ES-I3 (cell line): ENCODE data around the gene TRAM2.

Source experiments
- H3K36me3 ChIP-seq: 2 replicates; pipeline ENCODE4 v1.6.1; 2013; ENCODE audit warnings: mild to moderate bottlenecking, low read length, control low read depth, moderate library complexity; ENCODE audit not compliant: insufficient read depth
- H3K4me1 ChIP-seq: 2 replicates; pipeline ENCODE4 v1.6.1; 2013; ENCODE audit warnings: mild to moderate bottlenecking, control low read depth, low read length; ENCODE audit not compliant: insufficient read depth
- H3K9ac ChIP-seq: 2 replicates; pipeline ENCODE4 v1.6.1; 2013; ENCODE audit warnings: low read depth, mild to moderate bottlenecking, low read length, moderate library complexity
- H3K9me3 ChIP-seq: 2 replicates; pipeline ENCODE4 v1.6.1; 2013; ENCODE audit warnings: mild to moderate bottlenecking, low read length, moderate library complexity; ENCODE audit not compliant: control insufficient read depth, insufficient read depth

TRAM2 gene

GRCh38 chr6:52566201-52566600 is 10.7 kb downstream of the TRAM2 start:
- peaks cover 34% of the 10 kb centered on the region for H3K4me1 ChIP-seq
- no peak overlapping the region for H3K9ac ChIP-seq
- H3K36me3 ChIP-seq = no peaks in the 10 kb centered on the region
- no peaks in the 10 kb centered on the region for H3K9me3 ChIP-seq

- H3K36me3 ChIP-seq = no peaks in the 10 kb centered on the region
Measured at GRCh38 chr6:52564856-52565255, 12.0 kb downstream of the TRAM2 start.

GRCh38 chr6:52562911-52563310 is 13.9 kb downstream of the TRAM2 start:
- Histone ChIP-seq H3K36me3 (no peaks in the 10 kb centered on the region), H3K4me1 (peaks cover 16% of the 10 kb centered on the region), H3K9me3 (no peaks in the 10 kb centered on the region), H3K9ac (no peak overlapping the region)

More at GRCh38 chr6:52564856-52565255, 12.0 kb downstream of the TRAM2 start:
- Histone ChIP-seq H3K4me1 (peaks cover 23% of the 10 kb centered on the region), H3K9ac (no peak overlapping the region), H3K9me3 (no peaks in the 10 kb centered on the region)

- H3K36me3 ChIP-seq = no peaks in the 10 kb centered on the region
- no peak overlapping the region for H3K9ac ChIP-seq
- H3K4me1 ChIP-seq = peaks cover 10% of the 10 kb centered on the region
- no peaks in the 10 kb centered on the region for H3K9me3 ChIP-seq
Measured at GRCh38 chr6:52560462-52560861, 16.4 kb downstream of the TRAM2 start.

GRCh38 chr6:52558266-52559000 is 18.4 kb downstream of the TRAM2 start:
- Histone ChIP-seq H3K9me3 (no peaks in the 10 kb centered on the region), H3K4me1 (peaks cover 11% of the 10 kb centered on the region), H3K9ac (no peak overlapping the region), H3K36me3 (no peaks in the 10 kb centered on the region)

GRCh38 chr6:52557389-52558265 is 19.2 kb downstream of the TRAM2 start:
- Histone ChIP-seq H3K36me3 (no peaks in the 10 kb centered on the region), H3K9me3 (no peaks in the 10 kb centered on the region), H3K4me1 (peaks cover 15% of the 10 kb centered on the region), H3K9ac (no peak overlapping the region)

GRCh38 chr6:52555518-52556233 is 21.2 kb downstream of the TRAM2 start:
- Histone ChIP-seq H3K9ac (no peak overlapping the region), H3K9me3 (no peaks in the 10 kb centered on the region), H3K36me3 (no peaks in the 10 kb centered on the region), H3K4me1 (peaks cover 34% of the 10 kb centered on the region)

- H3K4me1 ChIP-seq = peaks cover 40% of the 10 kb centered on the region
Measured at GRCh38 chr6:52554684-52555280, 22.1 kb downstream of the TRAM2 start.

GRCh38 chr6:52553719-52554118 is 23.1 kb downstream of the TRAM2 start:
- H3K4me1 ChIP-seq = peaks cover 47% of the 10 kb centered on the region

More at GRCh38 chr6:52554684-52555280, 22.1 kb downstream of the TRAM2 start:
- no peaks in the 10 kb centered on the region for H3K9me3 ChIP-seq
- no peak overlapping the region for H3K9ac ChIP-seq
- H3K36me3 ChIP-seq = no peaks in the 10 kb centered on the region

GRCh38 chr6:52553158-52553557 is 23.7 kb downstream of the TRAM2 start:
- Histone ChIP-seq H3K36me3 (no peaks in the 10 kb centered on the region), H3K9me3 (no peaks in the 10 kb centered on the region), H3K9ac (no peak overlapping the region), H3K4me1 (peaks cover 42% of the 10 kb centered on the region)

More at GRCh38 chr6:52553719-52554118, 23.1 kb downstream of the TRAM2 start:
- Histone ChIP-seq H3K9me3 (no peaks in the 10 kb centered on the region), H3K9ac (no peak overlapping the region), H3K36me3 (no peaks in the 10 kb centered on the region)

GRCh38 chr6:52552278-52552643 is 24.6 kb downstream of the TRAM2 start:
- peaks cover 40% of the 10 kb centered on the region for H3K4me1 ChIP-seq
- H3K36me3 ChIP-seq = no peaks in the 10 kb centered on the region
- H3K9ac ChIP-seq = peak overlapping the region; percentile 30; the same call in 1 of the 2 replicates
- H3K9me3 ChIP-seq = no peaks in the 10 kb centered on the region

GRCh38 chr6:52551483-52552277 is 25.2 kb downstream of the TRAM2 start:
- Histone ChIP-seq H3K9ac (peak overlapping the region; percentile 30; the same call in 1 of the 2 replicates), H3K36me3 (no peaks in the 10 kb centered on the region), H3K4me1 (peaks cover 40% of the 10 kb centered on the region), H3K9me3 (no peaks in the 10 kb centered on the region)

GRCh38 chr6:52550870-52551269 is 26.0 kb downstream of the TRAM2 start:
- peaks cover 41% of the 10 kb centered on the region for H3K4me1 ChIP-seq
- H3K9ac ChIP-seq = no peak overlapping the region
- H3K36me3 ChIP-seq = no peaks in the 10 kb centered on the region
- H3K9me3 ChIP-seq = no peaks in the 10 kb centered on the region
